OCI-LY7 (cell line): ENCODE data around the gene ORMDL1. TPM values are rescaled to one million over a fixed set of nuclear protein-coding genes. Genes with fewer than 3 reads are reported as not detected.

Experiments
- BruUV-seq: library from RNA; stranded (reverse); fragments of 400-500 nt; replicated peaks from 2 replicates; lab custom pipeline; 2021; lab: Mats Ljungman, UMichigan
- CTCF ChIA-PET: fragments of 300-600 bp; sonication (Branson Sonifier 250); formaldehyde crosslinking; loops from one replicate; lab custom pipeline; 2022; ENCODE audit warnings: antibody characterized with exemption; ENCODE audit not compliant: unreplicated experiment; lab: Charles Lee
- POLR2A ChIA-PET: fragments of 300-600 bp; sonication (Branson Sonifier 250); formaldehyde crosslinking; loops from one replicate; lab custom pipeline; 2022; ENCODE audit warnings: antibody characterized with exemption; lab: Charles Lee
- DNase-seq: peaks from one replicate; pipeline ENCODE4 v3.0.0-alpha.2; 2015; ENCODE audit warnings: low spot score
- H2AFZ ChIP-seq: fragments of 200-600 bp; sonication (generic), shearing (Covaris generic); 2 replicates; pipeline ENCODE4 v1.6.1; 2014; ENCODE audit warnings: mild to moderate bottlenecking, antibody characterized with exemption, low read length, moderate library complexity
- H3K27ac ChIP-seq: fragments of 200-600 bp; sonication (generic); 2 replicates; pipeline ENCODE4 v1.5.1; 2014; ENCODE audit warnings: mixed run types, low read depth, mild to moderate bottlenecking, moderate library complexity, low read length, inconsistent platforms; ENCODE audit not compliant: poor library complexity, severe bottlenecking
- H3K36me3 ChIP-seq: fragments of 200-600 bp; sonication (generic); 2 replicates; pipeline ENCODE4 v1.6.1; 2014; ENCODE audit warnings: mild to moderate bottlenecking, antibody characterized with exemption, low read length, moderate library complexity, mixed read lengths; ENCODE audit not compliant: insufficient read depth
- H3K4me1 ChIP-seq: fragments of 200-600 bp; sonication (generic); 2 replicates; pipeline ENCODE4 v1.5.1; 2014; ENCODE audit warnings: mild to moderate bottlenecking, low read length; ENCODE audit not compliant: insufficient read depth, poor library complexity, severe bottlenecking
- H3K4me2 ChIP-seq: fragments of 200-600 bp; sonication (generic); 2 replicates; pipeline ENCODE4 v1.6.1; 2014; ENCODE audit warnings: mild to moderate bottlenecking, low read length
- H3K4me3 ChIP-seq: fragments of 200-600 bp; sonication (generic); 2 replicates; pipeline ENCODE4 v1.5.1; 2014; ENCODE audit warnings: mild to moderate bottlenecking, low read depth, low read length; ENCODE audit not compliant: poor library complexity, severe bottlenecking
- H3K79me2 ChIP-seq: fragments of 200-600 bp; sonication (generic); 2 replicates; pipeline ENCODE4 v1.6.1; 2016; ENCODE audit warnings: low read depth, mild to moderate bottlenecking, low read length, moderate library complexity, mixed read lengths; ENCODE audit not compliant: insufficient read depth
- H3K9me2 ChIP-seq: fragments of 200-600 bp; sonication (generic); 2 replicates; pipeline ENCODE4 v1.6.1; 2016; ENCODE audit warnings: mild to moderate bottlenecking, low read length, mixed read lengths; ENCODE audit not compliant: insufficient read depth
- H3K9me3 ChIP-seq: fragments of 200-600 bp; sonication (generic); 2 replicates; pipeline ENCODE4 v1.6.1; 2014; ENCODE audit warnings: mild to moderate bottlenecking, mixed run types, low read length, mixed read lengths
- H4K20me1 ChIP-seq: fragments of 200-600 bp; sonication (generic); 2 replicates; pipeline ENCODE4 v1.6.1; 2014; ENCODE audit warnings: mild to moderate bottlenecking, antibody characterized with exemption, low read length, moderate library complexity, mixed read lengths; ENCODE audit not compliant: insufficient read depth
- CTCF ChIP-seq: fragments of 200-600 bp; sonication (generic); conservative IDR thresholded peaks from 2 replicates; pipeline ENCODE4 v1.5.1; 2014; ENCODE audit warnings: mild to moderate bottlenecking, antibody characterized with exemption, low read length, moderate library complexity, mixed read lengths
- EZH2phosphoT487 ChIP-seq: fragments of 200-600 bp; sonication (generic); IDR thresholded peaks from 2 replicates; pipeline ENCODE4 v1.6.1; 2018; ENCODE audit warnings: low read depth, borderline replicate concordance, mild to moderate bottlenecking, mixed run types, antibody characterized with exemption, low read length, moderate library complexity, mixed read lengths
- intact Hi-C: fragments of 100-400 bp; cut with micrococcal nuclease; formaldehyde crosslinking; loops from one replicate; pipeline ENCODE4 v1.10.0; 2022; ENCODE audit not compliant: unreplicated experiment
- total RNA-seq, 2 experiments: library from RNA; depleted of rRNA in 1 of 2; stranded (reverse); fragments of >200 nt in 1 of 2; shearing (Covaris generic) in 1 of 2; gene quantifications; 2 replicates each; pipeline ENCODE4 v1.2.3, GENCODE V29; 2014 to 2022

Gene ORMDL1
- total RNA-seq, 2 experiments from 2014 or later: 59.3 to 65.7 TPM

DNA sequence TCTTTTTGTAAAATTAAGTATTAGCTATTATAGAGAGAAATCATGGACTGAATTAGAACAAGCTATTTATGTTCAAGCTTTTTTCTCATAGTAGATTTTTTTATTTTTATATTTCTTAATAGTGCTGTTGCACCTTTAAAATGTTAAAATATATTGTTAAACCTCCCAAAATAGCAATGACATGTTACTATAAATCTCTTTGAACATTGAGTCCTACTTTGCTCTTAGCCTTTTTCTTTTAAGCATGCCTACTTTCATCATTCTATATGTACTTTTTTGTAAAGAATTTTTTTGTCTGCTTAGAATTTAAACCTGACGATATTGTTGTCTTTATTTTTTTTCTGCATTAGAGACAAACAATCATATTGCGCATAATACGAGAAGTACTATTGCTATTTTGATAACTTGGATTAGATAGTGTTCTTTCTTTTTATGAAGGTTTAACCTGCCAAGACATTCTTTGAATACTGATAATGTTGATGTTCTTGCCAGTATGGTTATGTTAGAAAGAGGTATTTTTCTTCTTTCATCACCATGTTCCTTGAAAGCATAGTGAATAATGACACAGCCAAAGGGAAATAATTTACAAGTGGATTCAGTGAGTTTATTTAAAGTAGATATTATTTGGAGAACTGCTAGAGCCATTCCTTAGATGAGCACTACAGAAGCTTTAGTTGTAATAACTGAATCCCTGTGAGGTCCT lies 40.7 kb upstream of the ORMDL1 start:
- H2AFZ ChIP-seq: no peak overlapping the region
- peaks cover 4% of the 10 kb centered on the region; the same call in 1 of the 2 replicates for H4K20me1 ChIP-seq
- H3K9me2 ChIP-seq: no peaks in the 10 kb centered on the region
- H3K79me2 ChIP-seq: peaks cover 10% of the 10 kb centered on the region
- H3K4me1 ChIP-seq: no peaks in the 10 kb centered on the region
- H3K36me3 ChIP-seq: peaks cover 43% of the 10 kb centered on the region
- no peak overlapping the region for H3K27ac ChIP-seq
- ChIA-PET CTCF (no interaction called here), POLR2A (interaction anchor here (0.6 to 1.3 kb wide), 5 partner anchors 7 to 37 kb away, joined by 3 to 5 read pairs (median 3); no protein-coding TSS in a partner anchor)
- no TSS peak for BruUV-seq
- no peak overlapping the region for H3K4me2 ChIP-seq
- DNase-seq: no peak
- TF ChIP-seq CTCF (no peak), EZH2phosphoT487 (no peak)
- H3K4me3 ChIP-seq: no peak overlapping the region
- intact Hi-C loops: no loop called here
- H3K9me3 ChIP-seq: no peaks in the 10 kb centered on the region

DNA sequence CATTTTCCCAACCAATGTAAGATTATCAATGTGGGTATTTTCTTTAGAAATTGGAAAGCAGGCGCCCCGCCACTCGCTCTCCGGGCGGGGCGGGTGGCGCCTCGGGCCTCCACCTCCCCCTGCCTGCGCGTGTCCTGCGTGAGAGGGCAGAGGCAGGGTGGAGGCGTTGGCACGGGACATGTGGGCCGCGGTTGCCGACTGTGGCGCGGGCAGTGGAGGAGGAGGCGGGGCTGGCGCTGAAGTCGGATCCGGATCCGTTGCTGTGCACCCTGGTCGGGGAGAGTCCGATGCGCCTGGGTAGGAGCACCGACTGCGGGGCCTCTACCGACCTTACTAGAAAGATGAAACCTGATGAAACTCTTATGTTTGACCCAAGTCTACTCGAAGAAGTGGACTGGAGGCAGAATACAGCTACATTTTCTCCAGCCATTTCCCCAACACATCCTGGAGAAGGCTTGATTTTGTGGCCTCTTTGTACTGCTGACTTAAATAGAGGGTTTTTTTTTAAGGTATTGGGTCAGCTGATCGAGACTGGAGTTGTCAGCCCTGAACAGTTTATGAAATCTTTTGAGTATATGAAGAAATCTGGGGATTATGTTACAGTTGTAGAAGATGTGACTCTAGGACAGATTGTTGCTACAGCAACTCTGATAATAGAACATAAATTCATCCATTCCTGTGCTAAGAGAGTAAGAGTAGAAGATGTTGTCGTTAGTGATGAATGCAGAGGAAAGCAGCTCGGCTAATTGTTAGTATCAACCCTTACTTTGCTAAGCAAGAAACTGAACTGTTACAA lies 38.0 kb upstream of the ORMDL1 start:
- BruUV-seq: no TSS peak

More for the DNA sequence above, 38.0 kb upstream of the ORMDL1 start:
- Histone ChIP-seq H3K36me3 (peaks cover 58% of the 10 kb centered on the region), H3K4me1 (no peaks in the 10 kb centered on the region), H3K4me2 (no peak overlapping the region), H2AFZ (no peak overlapping the region), H3K4me3 (no peak overlapping the region), H4K20me1 (peaks cover 4% of the 10 kb centered on the region; the same call in 1 of the 2 replicates), H3K9me2 (no peaks in the 10 kb centered on the region), H3K27ac (no peak overlapping the region), H3K79me2 (peaks cover 10% of the 10 kb centered on the region), H3K9me3 (no peaks in the 10 kb centered on the region)
- ChIA-PET CTCF (no interaction called here), POLR2A (no interaction called here)
- no peak for TF ChIP-seq EZH2phosphoT487
- TF ChIP-seq CTCF: no peak
- DNase-seq: no peak
- intact Hi-C loops: no loop called here
